ENCODE data around the gene BICC1. TPM values are rescaled to one million over a fixed set of nuclear protein-coding genes. Genes with fewer than 3 reads are reported as not detected.

Gene BICC1
- total RNA-seq, 1 donor from 2014 or later, result 0.41 TPM

- no peak overlapping the region for H2AFZ ChIP-seq (replicated peaks)
- H4K20me1 ChIP-seq (ENCODE audit: low read depth), result no peaks in the 10 kb centered on the region
- TF ChIP-seq EZH2phosphoT487 (IDR thresholded peaks at IDR 0.05), result no peak
- H3F3A ChIP-seq (ENCODE audit: low read depth), result no peaks in the 10 kb centered on the region
- H3K79me2 ChIP-seq (ENCODE audit: low read depth), result no peaks in the 10 kb centered on the region
- Mint-ChIP-seq H3K9me3 (peaks cover 18% of the 10 kb centered on the region), H3K27me3 (ENCODE audit: insufficient read depth, low read depth) (no peaks in the 10 kb centered on the region), H3K36me3 (peaks cover 3% of the 10 kb centered on the region), H3K4me3 (no peak overlapping the region), H3K27ac (no peak overlapping the region), H3K4me1 (no peaks in the 10 kb centered on the region)
- peaks cover 16% of the 10 kb centered on the region for H3K9me3 ChIP-seq (ENCODE audit: low read depth)
- DNase-seq (ENCODE audit: low spot score), result no peak
- no peak overlapping the region for H3K27ac ChIP-seq
- no peaks in the 10 kb centered on the region for H3K36me3 ChIP-seq
- H3K4me2 ChIP-seq, result no peak overlapping the region
- H3K27me3 ChIP-seq, result no peaks in the 10 kb centered on the region
- no peaks in the 10 kb centered on the region for H3K4me1 ChIP-seq
- no peak overlapping the region for H3K4me3 ChIP-seq
- H3K9ac ChIP-seq, result no peak overlapping the region
These were observed 148.7 kb downstream of the BICC1 start for GRCh38 chr10:58661336-58661735.

- Histone ChIP-seq H3K9ac (no peak overlapping the region), H3K9me3 (ENCODE audit: low read depth) (peaks cover 16% of the 10 kb centered on the region), H3K36me3 (no peaks in the 10 kb centered on the region), H3K27me3 (no peaks in the 10 kb centered on the region), H3K4me3 (no peak overlapping the region), H3K4me1 (no peaks in the 10 kb centered on the region), H3K27ac (no peak overlapping the region), H4K20me1 (ENCODE audit: low read depth) (no peaks in the 10 kb centered on the region), H2AFZ (replicated peaks) (no peak overlapping the region), H3F3A (ENCODE audit: low read depth) (no peaks in the 10 kb centered on the region), H3K4me2 (no peak overlapping the region), H3K79me2 (ENCODE audit: low read depth) (no peaks in the 10 kb centered on the region)
- H3K27ac Mint-ChIP-seq, result no peak overlapping the region
- peaks cover 3% of the 10 kb centered on the region for H3K36me3 Mint-ChIP-seq
- DNase-seq (ENCODE audit: low spot score), result no peak
- TF ChIP-seq EZH2 (IDR thresholded peaks at IDR 0.05), result no peak
- TF ChIP-seq EZH2phosphoT487 (IDR thresholded peaks at IDR 0.05), result no peak
- no peak for TF ChIP-seq CTCF (IDR thresholded peaks at IDR 0.05)
- no peak overlapping the region for H3K4me3 Mint-ChIP-seq
- H3K4me1 Mint-ChIP-seq, result no peaks in the 10 kb centered on the region
- H3K9me3 Mint-ChIP-seq, result peaks cover 18% of the 10 kb centered on the region
- no peaks in the 10 kb centered on the region for H3K27me3 Mint-ChIP-seq (ENCODE audit: insufficient read depth, low read depth)
These were observed 149.2 kb downstream of the BICC1 start for GRCh38 chr10:58661902-58662301.

GRCh38 chr10:58662314-58662713 lies 149.6 kb downstream of the BICC1 start:
- no peaks in the 10 kb centered on the region for H3K27me3 Mint-ChIP-seq (ENCODE audit: insufficient read depth, low read depth)
- DNase-seq (ENCODE audit: low spot score), result no peak
- H3K36me3 ChIP-seq, result no peaks in the 10 kb centered on the region
- H2AFZ ChIP-seq (replicated peaks), result no peak overlapping the region
- no peaks in the 10 kb centered on the region for H3K4me1 Mint-ChIP-seq
- no peaks in the 10 kb centered on the region for H3K4me1 ChIP-seq
- peaks cover 18% of the 10 kb centered on the region for H3K9me3 Mint-ChIP-seq
- no peak overlapping the region for H3K4me3 ChIP-seq
- H4K20me1 ChIP-seq (ENCODE audit: low read depth), result no peaks in the 10 kb centered on the region
- H3K36me3 Mint-ChIP-seq, result peaks cover 3% of the 10 kb centered on the region
- TF ChIP-seq EZH2phosphoT487 (IDR thresholded peaks at IDR 0.05), result no peak
- no peak for TF ChIP-seq EZH2 (IDR thresholded peaks at IDR 0.05)
- TF ChIP-seq CTCF (IDR thresholded peaks at IDR 0.05), result no peak
- no peaks in the 10 kb centered on the region for H3F3A ChIP-seq (ENCODE audit: low read depth)
- no peak overlapping the region for H3K9ac ChIP-seq
- no peak overlapping the region for H3K4me2 ChIP-seq
- H3K4me3 Mint-ChIP-seq, result no peak overlapping the region
- no peak overlapping the region for H3K27ac Mint-ChIP-seq
- H3K9me3 ChIP-seq (ENCODE audit: low read depth), result peaks cover 16% of the 10 kb centered on the region
- H3K27me3 ChIP-seq, result no peaks in the 10 kb centered on the region
- no peaks in the 10 kb centered on the region for H3K79me2 ChIP-seq (ENCODE audit: low read depth)
- no peak overlapping the region for H3K27ac ChIP-seq

- Histone ChIP-seq H3K4me1 (no peaks in the 10 kb centered on the region), H3K79me2 (ENCODE audit: low read depth) (no peaks in the 10 kb centered on the region), H3K9ac (no peak overlapping the region), H3K4me2 (no peak overlapping the region), H2AFZ (replicated peaks) (no peak overlapping the region), H4K20me1 (ENCODE audit: low read depth) (no peaks in the 10 kb centered on the region), H3K36me3 (no peaks in the 10 kb centered on the region), H3K4me3 (no peak overlapping the region), H3F3A (ENCODE audit: low read depth) (no peaks in the 10 kb centered on the region), H3K9me3 (ENCODE audit: low read depth) (peaks cover 16% of the 10 kb centered on the region), H3K27ac (no peak overlapping the region), H3K27me3 (no peaks in the 10 kb centered on the region)
- H3K4me1 Mint-ChIP-seq, result no peaks in the 10 kb centered on the region
- peaks cover 3% of the 10 kb centered on the region for H3K36me3 Mint-ChIP-seq
- no peaks in the 10 kb centered on the region for H3K27me3 Mint-ChIP-seq (ENCODE audit: insufficient read depth, low read depth)
- H3K4me3 Mint-ChIP-seq, result no peak overlapping the region
- peaks cover 18% of the 10 kb centered on the region for H3K9me3 Mint-ChIP-seq
- no peak for DNase-seq (ENCODE audit: low spot score)
- no peak overlapping the region for H3K27ac Mint-ChIP-seq
- TF ChIP-seq EZH2phosphoT487 (IDR thresholded peaks at IDR 0.05), result no peak
- TF ChIP-seq EZH2 (IDR thresholded peaks at IDR 0.05), result no peak
- no peak for TF ChIP-seq CTCF (IDR thresholded peaks at IDR 0.05)
These were observed 152.7 kb downstream of the BICC1 start for GRCh38 chr10:58665361-58665760.
